Adrenal gland (tissue), 5 donors: ENCODE data around the gene HYI.

ENCODE experiments used
- POLR2A ChIP-seq, 2 donors: fragments of 450-650 bp; IDR thresholded peaks; one replicate each; pipeline ENCODE4 v1.6.1; 2017; ENCODE audit warnings: antibody characterized with exemption in 2 of 2, mild to moderate bottlenecking in 2 of 2, moderate library complexity in 1 of 2
- TF ChIP-seq, protein P1 (sequence below), 6 experiments: fragments of 450-650 bp in 4 of 6; fragments of 200-600 bp in 2 of 6; sonication (generic) in 1 of 6; IDR thresholded peaks; 1 replicate in 5 of 6; 2 replicates in 1 of 6; pipeline versions ENCODE4 v1.5.1 to v1.8.0; 2016 to 2021; ENCODE audit warnings: antibody characterized with exemption in 6 of 6, mild to moderate bottlenecking in 2 of 6, moderate library complexity in 1 of 6
- donor health status: DM: no; HTN: no; CAD: no.

DNA sequence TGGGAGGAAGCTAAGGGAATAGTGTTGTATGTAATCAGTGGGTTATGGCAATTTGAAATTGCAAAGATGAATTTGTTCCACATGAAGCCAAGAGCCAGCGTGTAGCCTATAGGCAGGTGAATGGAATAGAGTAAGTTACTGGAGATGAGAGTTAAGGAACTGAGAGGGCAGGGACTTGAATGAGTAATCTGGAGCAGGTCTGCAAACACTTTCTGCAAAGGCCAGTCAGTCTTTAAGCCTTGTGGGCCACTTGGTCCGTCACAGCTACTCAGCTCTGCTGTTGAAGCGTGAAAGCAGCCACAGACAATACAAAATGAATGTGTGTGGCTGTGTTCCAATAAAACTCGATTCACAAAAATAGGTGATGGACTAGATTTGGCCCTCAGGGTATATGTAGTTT lies 34.9 kb downstream of the HYI start:
- no peak for TF ChIP-seq POLR2A (IDR thresholded peaks at IDR 0.05)
- TF ChIP-seq, protein P1, sequence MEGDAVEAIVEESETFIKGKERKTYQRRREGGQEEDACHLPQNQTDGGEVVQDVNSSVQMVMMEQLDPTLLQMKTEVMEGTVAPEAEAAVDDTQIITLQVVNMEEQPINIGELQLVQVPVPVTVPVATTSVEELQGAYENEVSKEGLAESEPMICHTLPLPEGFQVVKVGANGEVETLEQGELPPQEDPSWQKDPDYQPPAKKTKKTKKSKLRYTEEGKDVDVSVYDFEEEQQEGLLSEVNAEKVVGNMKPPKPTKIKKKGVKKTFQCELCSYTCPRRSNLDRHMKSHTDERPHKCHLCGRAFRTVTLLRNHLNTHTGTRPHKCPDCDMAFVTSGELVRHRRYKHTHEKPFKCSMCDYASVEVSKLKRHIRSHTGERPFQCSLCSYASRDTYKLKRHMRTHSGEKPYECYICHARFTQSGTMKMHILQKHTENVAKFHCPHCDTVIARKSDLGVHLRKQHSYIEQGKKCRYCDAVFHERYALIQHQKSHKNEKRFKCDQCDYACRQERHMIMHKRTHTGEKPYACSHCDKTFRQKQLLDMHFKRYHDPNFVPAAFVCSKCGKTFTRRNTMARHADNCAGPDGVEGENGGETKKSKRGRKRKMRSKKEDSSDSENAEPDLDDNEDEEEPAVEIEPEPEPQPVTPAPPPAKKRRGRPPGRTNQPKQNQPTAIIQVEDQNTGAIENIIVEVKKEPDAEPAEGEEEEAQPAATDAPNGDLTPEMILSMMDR (IDR thresholded peaks at IDR 0.05): no peak
